Motor neuron (in vitro differentiated cells): ENCODE results near the gene HDLBP. TPM values are rescaled to one million over a fixed set of nuclear protein-coding genes. Genes with fewer than 3 reads are reported as not detected.

Experiments
- ATAC-seq, 8 experiments: fragments of 200-7000 bp; cut with Tn5 transposase; replicated peaks in 6 of 8; 2 replicates each; pipeline ENCODE4 v1.8.0; 2021; ENCODE audit warnings: mild to moderate bottlenecking in 8 of 8, moderate library complexity in 8 of 8
- H3K27ac ChIP-seq, 2 donors: fragments of 250-450 bp; sonication (Bioruptor Pico); 2 replicates each; pipeline ENCODE4 v1.9.0; 2021; ENCODE audit warnings: antibody characterized with exemption in 2 of 2, mild to moderate bottlenecking in 2 of 2, moderate library complexity in 1 of 2
- H3K4me1 ChIP-seq, 2 donors: fragments of 250-450 bp; sonication (Bioruptor Pico); replicated peaks in 1 of 2; 2 replicates each; pipeline ENCODE4 v1.6.1; 2021; ENCODE audit warnings: antibody characterized with exemption in 2 of 2, mild to moderate bottlenecking in 2 of 2, moderate library complexity in 1 of 2
- H3K4me3 ChIP-seq, 5 donors: fragments of 250-450 bp; sonication (Bioruptor Pico); 2 replicates each; pipeline ENCODE4 v1.9.0; 2021; ENCODE audit warnings: antibody characterized with exemption in 5 of 5, mild to moderate bottlenecking in 5 of 5, moderate library complexity in 4 of 5
- WGBS, 10 experiments: fragments of 450-650 bp; shearing (Covaris generic); methylation state at CpG; one replicate each; pipeline ENCODE4 v1.0.0; 2022; 5-methylcytosine and 5-hydroxymethylcytosine counted together
- in situ Hi-C, 9 experiments: fragments of 400-800 bp; cut with MboI; loops; one replicate each; pipeline ENCODE4 v1.15.0; 2021; ENCODE audit warnings: low sequenced_read_pairs in 9 of 9, low pct_unique_long_range_greater_than_20kb in 2 of 9; ENCODE audit not compliant: unreplicated experiment in 9 of 9
- total RNA-seq, 8 experiments: library from RNA; unstranded; fragments of 300-600 nt; gene quantifications; 2 replicates each; pipeline versions ENCODE4 v1.2.3 to v1.2.4, GENCODE V29; 2022

HDLBP gene, protein sequence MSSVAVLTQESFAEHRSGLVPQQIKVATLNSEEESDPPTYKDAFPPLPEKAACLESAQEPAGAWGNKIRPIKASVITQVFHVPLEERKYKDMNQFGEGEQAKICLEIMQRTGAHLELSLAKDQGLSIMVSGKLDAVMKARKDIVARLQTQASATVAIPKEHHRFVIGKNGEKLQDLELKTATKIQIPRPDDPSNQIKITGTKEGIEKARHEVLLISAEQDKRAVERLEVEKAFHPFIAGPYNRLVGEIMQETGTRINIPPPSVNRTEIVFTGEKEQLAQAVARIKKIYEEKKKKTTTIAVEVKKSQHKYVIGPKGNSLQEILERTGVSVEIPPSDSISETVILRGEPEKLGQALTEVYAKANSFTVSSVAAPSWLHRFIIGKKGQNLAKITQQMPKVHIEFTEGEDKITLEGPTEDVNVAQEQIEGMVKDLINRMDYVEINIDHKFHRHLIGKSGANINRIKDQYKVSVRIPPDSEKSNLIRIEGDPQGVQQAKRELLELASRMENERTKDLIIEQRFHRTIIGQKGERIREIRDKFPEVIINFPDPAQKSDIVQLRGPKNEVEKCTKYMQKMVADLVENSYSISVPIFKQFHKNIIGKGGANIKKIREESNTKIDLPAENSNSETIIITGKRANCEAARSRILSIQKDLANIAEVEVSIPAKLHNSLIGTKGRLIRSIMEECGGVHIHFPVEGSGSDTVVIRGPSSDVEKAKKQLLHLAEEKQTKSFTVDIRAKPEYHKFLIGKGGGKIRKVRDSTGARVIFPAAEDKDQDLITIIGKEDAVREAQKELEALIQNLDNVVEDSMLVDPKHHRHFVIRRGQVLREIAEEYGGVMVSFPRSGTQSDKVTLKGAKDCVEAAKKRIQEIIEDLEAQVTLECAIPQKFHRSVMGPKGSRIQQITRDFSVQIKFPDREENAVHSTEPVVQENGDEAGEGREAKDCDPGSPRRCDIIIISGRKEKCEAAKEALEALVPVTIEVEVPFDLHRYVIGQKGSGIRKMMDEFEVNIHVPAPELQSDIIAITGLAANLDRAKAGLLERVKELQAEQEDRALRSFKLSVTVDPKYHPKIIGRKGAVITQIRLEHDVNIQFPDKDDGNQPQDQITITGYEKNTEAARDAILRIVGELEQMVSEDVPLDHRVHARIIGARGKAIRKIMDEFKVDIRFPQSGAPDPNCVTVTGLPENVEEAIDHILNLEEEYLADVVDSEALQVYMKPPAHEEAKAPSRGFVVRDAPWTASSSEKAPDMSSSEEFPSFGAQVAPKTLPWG (N-terminal part only)
- total RNA-seq, result 100 to 1,000 TPM; 141 to 466 (median 303) TPM

DNA sequence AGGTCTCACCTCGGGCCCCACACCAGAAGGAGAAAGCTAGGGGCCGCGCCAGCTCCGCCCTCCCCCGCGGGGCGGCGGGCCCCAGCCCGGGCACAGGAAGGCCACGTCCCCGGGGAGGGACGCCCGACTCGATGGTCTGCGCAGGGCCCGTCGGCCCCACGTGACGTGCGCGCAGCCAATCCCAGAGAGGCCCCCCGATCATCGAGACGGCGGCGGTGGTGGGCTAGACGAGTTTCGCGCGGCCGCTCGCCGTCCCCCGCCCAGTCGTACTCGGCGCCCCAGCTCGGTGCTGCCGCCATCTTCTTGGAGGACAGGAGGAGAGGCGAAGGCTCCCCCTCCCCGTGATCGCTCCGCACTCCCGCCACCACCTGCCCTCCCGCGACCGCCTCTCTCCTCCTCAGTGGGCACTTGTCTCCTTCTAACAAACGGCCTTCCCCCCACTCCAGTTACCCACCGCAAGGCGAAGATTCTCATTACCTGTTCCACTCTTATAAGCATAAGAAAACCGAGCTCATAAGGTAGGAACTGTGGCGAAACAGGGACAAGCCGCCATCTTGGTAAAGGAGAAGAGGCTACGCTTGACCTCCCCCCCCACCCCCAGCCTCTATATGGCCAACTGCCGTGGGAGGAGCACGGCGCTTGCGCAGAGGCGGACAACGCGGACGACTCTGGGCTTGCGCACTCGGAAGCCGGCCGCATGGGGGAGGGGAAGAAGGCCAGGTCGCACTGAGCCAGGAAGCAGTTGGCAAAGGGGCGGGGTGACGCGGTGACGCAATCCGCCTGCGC, at the start of gene HDLBP:
Gene HDLBP, minus strand, starts transcription at position 580 of the 786 bp plus-strand sequence. CDS start 48,803 bp downstream, outside the sequence.
- peak within 1 kb of the TSS; percentile 99 for H3K27ac ChIP-seq
- in situ Hi-C loops, result no loop called here
- H3K4me3 ChIP-seq, result peak within 1 kb of the TSS; percentile 78 to 94 (median 87)
- ATAC-seq, result peak; percentile 73 to 85 (median 82)
- H3K4me1 ChIP-seq, result peaks cover 18 to 19% of the 10 kb centered on the region in 2 donors
- WGBS, 10 experiments, result 0% methylated on average over 1 to 11 of the region's 73 CpGs; no CpG with 5 or more reads in 5 of the 10 experiments

- H3K4me1 ChIP-seq, result no peaks in the 10 kb centered on the region
- WGBS, 10 experiments, result 50 to 100% (median 74%) methylated on average over 1 to 2 of the region's 2 CpGs
- H3K27ac ChIP-seq, result no peak overlapping the region
- in situ Hi-C loops, result no loop called here
- ATAC-seq, result no peak
- H3K4me3 ChIP-seq, result no peak overlapping the region
Observed at GRCh38 chr2:241364781-241365180, 49.3 kb upstream of the HDLBP start.

DNA sequence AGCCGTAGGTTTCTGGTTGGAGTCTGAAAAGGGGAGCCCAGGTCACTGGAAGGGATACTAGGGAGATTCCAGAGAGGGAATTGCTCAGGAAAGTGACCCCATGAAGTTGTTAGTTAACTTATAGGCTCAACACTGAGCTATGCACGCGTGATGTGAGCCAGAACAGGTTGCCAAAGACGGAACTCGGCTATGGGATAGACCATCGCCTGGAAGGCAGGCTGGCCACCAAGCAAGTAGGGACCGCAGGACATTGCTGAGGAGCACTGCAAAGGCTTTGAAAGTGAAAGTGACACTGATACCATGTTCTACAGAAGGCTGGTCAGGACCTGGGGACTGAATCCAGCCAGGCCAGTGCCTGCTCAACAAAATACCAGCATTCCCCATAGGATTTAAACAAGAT, 48.0 kb upstream of the HDLBP start:
- Histone ChIP-seq H3K4me1 (no peaks in the 10 kb centered on the region), H3K4me3 (no peak overlapping the region), H3K27ac (no peak overlapping the region)
- WGBS, 10 experiments, result 27 to 100% (median 89%) methylated on average over 1 to 7 of the region's 7 CpGs; no CpG with 5 or more reads in 3 of the 10 experiments
- in situ Hi-C loops, result no loop called here
- peak in 2 of 8 experiments; percentile 20 to 70 for ATAC-seq

DNA sequence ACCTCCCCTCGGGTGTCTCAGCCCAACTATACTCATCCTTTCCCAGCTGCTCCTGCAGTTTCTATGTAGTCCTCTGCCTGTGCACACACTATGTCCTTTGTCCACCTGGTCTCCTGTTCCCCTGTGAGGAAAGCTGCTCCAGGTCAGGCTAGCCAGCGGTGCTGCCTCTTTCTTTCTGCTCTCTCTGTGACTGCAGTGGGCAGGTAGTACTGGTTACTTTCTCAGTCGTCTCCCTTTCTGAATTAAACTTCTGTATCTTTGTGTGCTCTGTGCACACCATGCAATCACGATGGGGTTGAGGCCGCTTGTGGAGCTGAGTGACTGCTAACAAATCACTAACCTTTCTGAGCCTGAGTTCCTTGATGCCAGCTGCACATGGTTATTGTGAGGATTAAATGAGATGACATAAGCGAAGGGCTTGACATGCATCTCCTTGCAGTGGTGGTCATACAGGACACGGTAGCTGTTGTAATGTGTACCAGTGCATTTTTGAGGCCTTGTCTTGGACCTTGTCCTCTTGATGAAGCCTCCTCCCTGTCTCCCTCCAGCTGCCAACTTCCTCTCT, 44.1 kb upstream of the HDLBP start:
- Histone ChIP-seq H3K4me3 (no peak overlapping the region), H3K4me1 (peaks cover 5 to 9% of the 10 kb centered on the region in 2 donors), H3K27ac (no peak overlapping the region)
- in situ Hi-C loops, result no loop called here
- 50 to 100% (median 94%) methylated on average over 1 to 7 of the region's 7 CpGs; no CpG with 5 or more reads in 2 of the 10 experiments for WGBS, 10 experiments
- ATAC-seq, result no peak

GRCh38 chr2:241358470-241358869, 43.0 kb upstream of the HDLBP start:
- no peak for ATAC-seq
- H3K27ac ChIP-seq, result no peak overlapping the region
- no peak overlapping the region for H3K4me3 ChIP-seq
- 65 to 96% (median 89%) methylated on average over 1 to 5 of the region's 5 CpGs for WGBS, 10 experiments
- in situ Hi-C loops, result no loop called here
- H3K4me1 ChIP-seq, result peaks cover 5 to 9% of the 10 kb centered on the region in 2 donors

DNA sequence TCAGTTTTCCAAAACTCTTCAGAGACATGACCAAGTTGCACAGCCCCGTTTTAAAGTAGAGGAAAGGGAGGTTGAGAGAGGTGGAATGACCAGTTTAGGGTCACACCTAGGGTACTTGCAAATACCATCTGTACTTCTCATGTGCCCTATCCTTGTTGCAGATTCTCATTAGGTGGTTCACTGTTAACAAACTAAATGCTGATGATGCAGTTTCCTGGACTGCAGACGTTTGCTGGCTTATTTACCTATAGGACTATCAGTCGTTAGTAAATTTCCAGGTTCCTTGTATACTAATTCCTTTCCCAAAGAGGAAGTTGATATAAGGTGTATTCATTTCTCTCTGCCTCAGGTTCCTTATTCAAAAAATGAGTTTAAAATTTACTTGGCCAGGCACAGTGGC, 42.1 kb upstream of the HDLBP start:
- in situ Hi-C loops, result no loop called here
- Histone ChIP-seq H3K4me3 (peak overlapping the region in 2 of 5 donors; percentile 75 to 88), H3K4me1 (peaks cover 5 to 9% of the 10 kb centered on the region in 2 donors), H3K27ac (no peak overlapping the region)
- WGBS, 10 experiments, result 0 to 83% (median 45%) methylated on average over 1 to 3 of the region's 3 CpGs; no CpG with 5 or more reads in 1 of the 10 experiments
- no peak for ATAC-seq

DNA sequence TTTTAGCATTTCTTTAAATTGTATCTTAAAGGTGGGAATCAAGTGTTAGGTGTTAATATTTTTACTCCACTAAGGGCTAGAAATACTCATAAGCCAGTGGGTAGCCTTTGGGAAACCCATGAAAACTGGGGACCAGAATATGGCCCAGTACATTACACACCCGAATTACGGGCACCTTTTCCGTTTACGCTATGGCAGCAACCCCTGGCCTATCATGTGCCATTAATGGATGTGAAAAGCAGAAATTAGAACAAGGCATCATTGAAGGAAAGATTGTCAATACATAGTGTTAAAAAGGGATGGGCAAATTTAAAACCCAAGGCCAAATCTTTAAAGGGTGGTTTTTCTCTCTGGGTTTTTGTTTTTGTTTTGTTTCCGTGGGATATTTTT, 41.4 kb upstream of the HDLBP start:
- Histone ChIP-seq H3K4me1 (peaks cover 5 to 9% of the 10 kb centered on the region in 2 donors), H3K27ac (no peak overlapping the region), H3K4me3 (peak overlapping the region; percentile 59 to 88 (median 75))
- in situ Hi-C loops, result no loop called here
- no peak for ATAC-seq
- 0 to 44% (median 24%) methylated on average over 1 to 5 of the region's 5 CpGs; no CpG with 5 or more reads in 2 of the 10 experiments for WGBS, 10 experiments

- H3K4me3 ChIP-seq, result peak within 1 kb of the TSS; percentile 59 to 88 (median 75)
- peak within 1 kb of the TSS; percentile 13 to 83 for H3K27ac ChIP-seq
- 0 to 7% (median 1%) methylated on average over 1 to 13 of the region's 101 CpGs; no CpG with 5 or more reads in 6 of the 10 experiments for WGBS, 10 experiments
- peaks cover 5 to 9% of the 10 kb centered on the region in 2 donors for H3K4me1 ChIP-seq
- in situ Hi-C loops, result no loop called here
- peak; percentile 87 to 94 (median 91) for ATAC-seq
Observed at GRCh38 chr2:241355983-241356870, 40.8 kb upstream of the HDLBP start, which contains the start of gene FARP2. Gene FARP2 (plus strand): TSS chr2:241356285. CDS start chr2:241373108, 16,823 bp downstream.

DNA sequence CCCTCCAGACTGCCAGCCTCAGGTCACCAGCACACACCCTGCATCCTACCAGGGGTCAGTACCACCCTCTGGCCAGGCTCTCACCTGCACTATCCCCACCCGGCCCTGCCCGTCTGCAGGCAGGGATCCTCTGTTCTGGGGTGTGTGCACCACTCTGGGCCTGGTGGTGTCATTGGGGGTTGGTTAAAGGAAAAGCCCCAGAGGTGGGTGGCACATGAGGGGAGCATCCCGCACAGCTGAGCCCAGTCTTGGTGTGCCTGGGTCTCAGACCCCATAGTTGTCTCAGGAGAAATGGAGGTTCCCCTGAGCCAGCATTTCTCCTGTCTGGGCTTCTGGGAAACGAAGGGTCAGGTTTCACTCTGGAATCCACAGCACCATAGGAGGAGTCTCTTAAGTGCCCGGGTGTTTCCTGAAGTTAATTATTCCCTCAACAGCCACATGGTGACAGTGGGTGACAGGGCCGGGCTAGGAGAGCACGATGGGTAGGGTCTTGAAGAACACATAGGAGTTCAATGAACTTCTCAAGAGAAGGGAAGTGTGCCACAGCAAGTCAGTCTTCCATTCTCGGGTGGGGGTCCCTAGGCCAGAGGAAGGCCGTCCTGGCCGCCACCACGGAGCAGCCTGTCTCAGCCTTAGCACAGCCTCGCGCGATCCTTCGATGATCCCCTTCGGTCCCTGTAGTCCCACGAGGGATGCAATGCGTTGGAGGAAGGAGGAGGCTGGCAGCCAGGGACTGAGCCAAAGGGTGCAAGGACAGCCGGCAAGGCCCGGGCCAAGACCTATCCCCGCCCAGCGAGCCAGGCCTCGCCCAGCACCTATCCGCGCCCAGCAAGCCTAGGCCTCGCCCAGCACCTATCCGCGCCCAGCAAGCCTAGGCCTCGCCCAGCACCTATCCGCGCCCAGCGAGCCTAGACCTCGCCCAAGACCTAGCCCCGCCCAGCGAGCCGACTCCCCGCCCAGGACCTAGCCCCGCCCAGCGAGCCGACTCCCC, 39.5 kb upstream of the HDLBP start:
- 16 to 60% (median 50%) methylated on average over 1 to 5 of the region's 40 CpGs; no CpG with 5 or more reads in 5 of the 10 experiments for WGBS, 10 experiments
- H3K4me1 ChIP-seq, result peaks cover 5 to 9% of the 10 kb centered on the region in 2 donors
- in situ Hi-C loops, result no loop called here
- peak in 7 of 8 experiments; percentile 12 to 52 (median 28) for ATAC-seq
- H3K4me3 ChIP-seq, result peak overlapping the region; percentile 24 to 47 (median 36)
- peak overlapping the region in 1 of 2 donors; percentile 83 for H3K27ac ChIP-seq

GRCh38 chr2:241352227-241352626, 36.8 kb upstream of the HDLBP start:
- in situ Hi-C loops, result no loop called here
- 67 to 100% (median 91%) methylated on average over 1 to 3 of the region's 3 CpGs for WGBS, 10 experiments
- H3K27ac ChIP-seq, result no peak overlapping the region
- no peak for ATAC-seq
- H3K4me1 ChIP-seq, result peaks cover 3 to 5% of the 10 kb centered on the region in 2 donors
- no peak overlapping the region for H3K4me3 ChIP-seq
